SU-DHL-6 (cell line): ENCODE results near the gene VWA8.

Experiments
- H2AFZ ChIP-seq: fragments of 200-600 bp; sonication (generic); 2 replicates; pipeline ENCODE4 v1.6.1; 2014; ENCODE audit warnings: low read depth, mild to moderate bottlenecking, moderate library complexity, mixed read lengths, antibody characterized with exemption, low read length; ENCODE audit not compliant: severe bottlenecking
- H3F3A ChIP-seq: fragments of 200-600 bp; shearing (Covaris generic); 2 replicates; pipeline ENCODE4 v1.6.0; 2016; ENCODE audit warnings: antibody characterized with exemption, mild to moderate bottlenecking; ENCODE audit not compliant: insufficient read depth
- H3K27ac ChIP-seq: fragments of 200-600 bp; sonication (generic); 2 replicates; pipeline ENCODE4 v1.5.1; 2016; ENCODE audit warnings: low read depth, mild to moderate bottlenecking, low read length, moderate library complexity, mixed read lengths
- H3K27me3 ChIP-seq: fragments of 200-600 bp; sonication (generic), shearing (Covaris generic); 2 replicates; pipeline ENCODE4 v1.6.0; 2014; ENCODE audit warnings: mild to moderate bottlenecking, low read length
- H3K36me3 ChIP-seq: fragments of 200-600 bp; sonication (generic); 2 replicates; pipeline ENCODE4 v1.6.1; 2014; ENCODE audit warnings: mild to moderate bottlenecking, low read length, mixed read lengths
- H3K4me2 ChIP-seq: fragments of 300-600, 200-600 bp; shearing (Covaris generic), sonication (generic); 2 replicates; pipeline ENCODE4 v1.6.0; 2014; ENCODE audit warnings: low read length, low read depth, mild to moderate bottlenecking; ENCODE audit not compliant: poor library complexity, severe bottlenecking
- H3K4me3 ChIP-seq: fragments of 200-600 bp; sonication (generic); 2 replicates; pipeline ENCODE4 v1.5.1; 2014; ENCODE audit warnings: antibody characterized with exemption, low read length, mild to moderate bottlenecking, mixed read lengths; ENCODE audit not compliant: insufficient read depth, poor library complexity, severe bottlenecking
- H3K79me2 ChIP-seq: fragments of 200-600 bp; sonication (generic); 2 replicates; pipeline ENCODE4 v1.6.1; 2014; ENCODE audit warnings: mild to moderate bottlenecking, low read length, moderate library complexity; ENCODE audit not compliant: insufficient read depth
- H3K9ac ChIP-seq: fragments of 200-600 bp; sonication (generic); 2 replicates; pipeline ENCODE4 v1.7.0; 2014; ENCODE audit warnings: mild to moderate bottlenecking, low read length
- H3K9me2 ChIP-seq: fragments of 200-600 bp; sonication (generic); replicated peaks from 2 replicates; pipeline ENCODE4 v1.6.1; 2014; ENCODE audit warnings: low read length; ENCODE audit not compliant: insufficient read depth
- H3K9me3 ChIP-seq: fragments of 200-600 bp; sonication (generic); 2 replicates; pipeline ENCODE4 v1.6.1; 2014; ENCODE audit warnings: low read length, mixed read lengths; ENCODE audit not compliant: insufficient read depth
- H4K20me1 ChIP-seq: fragments of 200-600 bp; sonication (generic); 2 replicates; pipeline ENCODE4 v1.6.1; 2014; ENCODE audit warnings: low read depth, mild to moderate bottlenecking, antibody characterized with exemption, low read length, moderate library complexity, mixed read lengths
- EZH2phosphoT487 ChIP-seq: fragments of 200-600 bp; sonication (generic), shearing (Covaris generic); conservative IDR thresholded peaks from 2 replicates; pipeline ENCODE4 v1.6.1; 2018; ENCODE audit warnings: mild to moderate bottlenecking, antibody characterized with exemption, low read length, moderate library complexity, mixed read lengths
- TF ChIP-seq, protein P1 (sequence below): fragments of 200-600 bp; sonication (generic); IDR thresholded peaks from one replicate; pipeline ENCODE4 v1.5.1; 2017; ENCODE audit warnings: antibody characterized with exemption, mild to moderate bottlenecking, low read length, moderate library complexity; ENCODE audit not compliant: insufficient read depth, poor library complexity, severe bottlenecking

VWA8 gene

DNA sequence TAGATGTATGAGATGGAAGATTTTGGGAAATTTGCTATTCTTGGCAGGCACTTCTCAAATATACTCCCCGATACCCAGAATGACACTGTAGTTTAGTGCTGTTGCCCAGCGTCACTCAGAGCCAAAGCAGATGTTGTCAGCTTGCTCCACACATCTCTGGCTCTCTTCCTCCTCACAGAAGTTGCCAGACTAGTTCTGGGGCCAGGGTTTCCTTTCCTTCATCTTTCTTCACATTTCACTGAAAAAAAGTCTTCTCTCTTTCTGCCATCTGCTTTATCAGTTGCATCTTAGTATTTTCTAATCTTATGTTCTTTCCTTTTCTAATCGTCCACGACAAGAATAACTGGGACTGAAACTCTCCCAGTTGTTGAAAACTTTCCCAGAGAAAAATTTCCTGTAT lies 252.2 kb downstream of the VWA8 start:
- Histone ChIP-seq H4K20me1 (no peaks in the 10 kb centered on the region), H3K79me2 (no peaks in the 10 kb centered on the region), H3K36me3 (no peaks in the 10 kb centered on the region), H3K9ac (no peak overlapping the region), H3K9me3 (no peaks in the 10 kb centered on the region), H3K4me2 (no peak overlapping the region), H2AFZ (no peak overlapping the region), H3K4me3 (no peak overlapping the region), H3F3A (no peaks in the 10 kb centered on the region), H3K27ac (no peak overlapping the region), H3K9me2 (no peaks in the 10 kb centered on the region), H3K27me3 (no peaks in the 10 kb centered on the region)
- TF ChIP-seq EZH2phosphoT487 = no peak
- TF ChIP-seq, protein P1, sequence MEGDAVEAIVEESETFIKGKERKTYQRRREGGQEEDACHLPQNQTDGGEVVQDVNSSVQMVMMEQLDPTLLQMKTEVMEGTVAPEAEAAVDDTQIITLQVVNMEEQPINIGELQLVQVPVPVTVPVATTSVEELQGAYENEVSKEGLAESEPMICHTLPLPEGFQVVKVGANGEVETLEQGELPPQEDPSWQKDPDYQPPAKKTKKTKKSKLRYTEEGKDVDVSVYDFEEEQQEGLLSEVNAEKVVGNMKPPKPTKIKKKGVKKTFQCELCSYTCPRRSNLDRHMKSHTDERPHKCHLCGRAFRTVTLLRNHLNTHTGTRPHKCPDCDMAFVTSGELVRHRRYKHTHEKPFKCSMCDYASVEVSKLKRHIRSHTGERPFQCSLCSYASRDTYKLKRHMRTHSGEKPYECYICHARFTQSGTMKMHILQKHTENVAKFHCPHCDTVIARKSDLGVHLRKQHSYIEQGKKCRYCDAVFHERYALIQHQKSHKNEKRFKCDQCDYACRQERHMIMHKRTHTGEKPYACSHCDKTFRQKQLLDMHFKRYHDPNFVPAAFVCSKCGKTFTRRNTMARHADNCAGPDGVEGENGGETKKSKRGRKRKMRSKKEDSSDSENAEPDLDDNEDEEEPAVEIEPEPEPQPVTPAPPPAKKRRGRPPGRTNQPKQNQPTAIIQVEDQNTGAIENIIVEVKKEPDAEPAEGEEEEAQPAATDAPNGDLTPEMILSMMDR = no peak

DNA sequence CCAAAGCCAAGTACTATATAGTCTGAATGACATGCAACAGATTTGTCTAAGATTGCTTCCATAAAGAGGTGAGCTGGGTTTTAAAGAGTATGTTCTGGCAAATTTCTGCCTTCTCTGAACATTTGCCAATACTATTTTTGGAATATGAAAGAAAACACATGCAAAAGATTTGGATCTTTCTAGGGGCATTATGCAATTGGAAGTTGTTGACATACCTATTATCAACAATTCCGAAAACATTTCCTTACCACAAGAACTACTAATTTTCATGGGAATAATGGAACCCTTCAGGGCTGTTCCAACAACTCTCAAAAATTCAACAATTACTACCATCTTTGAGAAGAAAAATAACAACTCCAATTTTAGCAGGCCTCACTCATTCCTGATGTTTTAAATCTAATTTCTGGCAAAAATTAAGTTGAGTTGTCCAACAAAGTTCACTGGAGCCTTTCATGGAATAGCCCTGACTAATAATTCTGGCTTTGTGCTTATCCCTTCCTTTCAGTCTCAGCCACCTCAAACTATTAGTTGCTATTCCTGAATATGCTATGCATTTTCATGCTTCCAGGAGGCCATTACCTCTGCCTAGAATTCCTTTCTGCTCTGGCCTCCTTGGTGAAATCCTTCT lies 253.6 kb downstream of the VWA8 start:
- H3K9me2 ChIP-seq = no peaks in the 10 kb centered on the region
- TF ChIP-seq, protein P1 = no peak
- no peak for TF ChIP-seq EZH2phosphoT487
- no peak overlapping the region for H3K4me2 ChIP-seq
- H3K9me3 ChIP-seq = no peaks in the 10 kb centered on the region
- no peaks in the 10 kb centered on the region for H4K20me1 ChIP-seq
- H3K4me3 ChIP-seq = no peak overlapping the region
- H3K27ac ChIP-seq = no peak overlapping the region
- no peaks in the 10 kb centered on the region for H3K79me2 ChIP-seq
- no peaks in the 10 kb centered on the region for H3K36me3 ChIP-seq
- no peaks in the 10 kb centered on the region for H3F3A ChIP-seq
- no peaks in the 10 kb centered on the region for H3K27me3 ChIP-seq
- H3K9ac ChIP-seq = no peak overlapping the region
- no peak overlapping the region for H2AFZ ChIP-seq

DNA sequence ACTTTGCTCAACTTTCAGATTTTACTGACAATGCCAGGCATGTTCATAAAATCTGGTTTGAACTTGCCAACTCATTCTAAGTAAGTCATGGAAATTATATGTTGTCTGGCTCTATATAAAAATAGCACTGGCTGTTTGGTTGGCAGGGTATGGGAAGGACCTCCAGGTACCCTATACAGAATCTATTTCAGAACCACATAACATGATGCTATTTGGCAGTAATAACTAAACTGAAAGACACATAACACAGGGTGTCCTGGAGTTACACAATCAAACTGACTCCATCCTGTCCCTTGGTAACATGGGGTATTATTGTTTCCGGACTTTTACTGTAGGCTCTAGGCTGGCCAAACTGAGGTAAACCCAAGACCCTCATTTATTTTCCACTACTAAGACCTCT lies 254.8 kb downstream of the VWA8 start:
- Histone ChIP-seq H2AFZ (no peak overlapping the region), H3K27me3 (no peaks in the 10 kb centered on the region), H3K9ac (no peak overlapping the region), H3F3A (no peaks in the 10 kb centered on the region), H3K79me2 (no peaks in the 10 kb centered on the region), H4K20me1 (no peaks in the 10 kb centered on the region), H3K27ac (no peak overlapping the region), H3K4me3 (no peak overlapping the region), H3K4me2 (no peak overlapping the region), H3K36me3 (no peaks in the 10 kb centered on the region), H3K9me3 (no peaks in the 10 kb centered on the region), H3K9me2 (no peaks in the 10 kb centered on the region)
- no peak for TF ChIP-seq EZH2phosphoT487
- TF ChIP-seq, protein P1 = no peak
